Activated gamma-delta T cell treated with Interleukin-2 at 50 U/mL for 16 hours (primary cell): ENCODE results near the gene ST6GALNAC3.
"Not testable (repeated sequence)": the region's sequence is repeated elsewhere in the genome, so short reads cannot be mapped to it uniquely, and the experiment has no call there.

Experiments
- DNase-seq: peaks from one replicate; pipeline ENCODE4 v3.0.0-alpha.2; 2020

The ST6GALNAC3 gene

DNA sequence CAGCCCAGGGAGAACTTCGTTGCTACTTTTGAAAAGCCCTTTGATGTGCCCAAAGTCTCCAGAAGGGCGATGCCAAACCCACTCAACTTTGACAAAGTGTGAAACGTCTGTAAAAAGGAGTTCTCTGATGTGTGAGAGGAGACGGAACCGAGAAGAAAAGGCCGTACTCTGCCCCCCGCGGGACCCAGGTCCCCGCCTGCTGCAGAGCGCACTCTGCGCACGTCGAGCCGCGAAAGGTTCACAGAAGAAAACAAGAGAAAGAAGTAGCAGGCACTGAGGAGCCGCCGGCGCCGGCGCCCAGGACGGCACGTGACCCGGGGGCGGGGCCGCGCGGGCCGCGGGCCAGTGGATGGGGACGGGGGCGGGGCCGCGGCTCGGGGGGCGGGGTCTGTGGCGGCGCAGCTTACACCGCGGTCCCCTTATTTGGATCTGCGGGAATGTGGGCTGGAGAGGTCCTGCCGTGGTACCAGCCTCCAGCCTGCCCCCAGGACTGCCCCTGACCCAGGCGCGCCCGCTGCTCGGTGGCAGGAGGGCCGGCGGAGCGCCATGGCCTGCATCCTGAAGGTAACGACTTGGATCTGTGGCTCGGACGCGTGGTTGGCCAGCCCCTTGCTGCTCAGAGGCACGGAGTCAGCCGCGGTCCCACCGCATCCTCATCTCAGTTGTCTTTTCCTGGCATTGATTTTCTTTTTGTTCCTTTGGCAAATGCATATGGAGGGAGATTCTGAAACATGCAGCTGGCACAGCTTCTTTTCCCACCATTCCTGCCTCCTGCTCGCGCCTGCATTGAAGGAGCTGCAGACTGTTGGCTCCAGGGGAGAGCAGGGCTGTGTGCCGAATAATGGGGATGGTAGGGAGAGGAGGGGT lies at the start of gene ST6GALNAC3:
Gene ST6GALNAC3 (plus strand): TSS at position 426 of the 867 bp plus-strand sequence.
- peak; percentile 63 for DNase-seq

- no peak for DNase-seq
These were observed 47.2 kb upstream of the ST6GALNAC3 start for GRCh38 chr1:76027341-76027740.

DNA sequence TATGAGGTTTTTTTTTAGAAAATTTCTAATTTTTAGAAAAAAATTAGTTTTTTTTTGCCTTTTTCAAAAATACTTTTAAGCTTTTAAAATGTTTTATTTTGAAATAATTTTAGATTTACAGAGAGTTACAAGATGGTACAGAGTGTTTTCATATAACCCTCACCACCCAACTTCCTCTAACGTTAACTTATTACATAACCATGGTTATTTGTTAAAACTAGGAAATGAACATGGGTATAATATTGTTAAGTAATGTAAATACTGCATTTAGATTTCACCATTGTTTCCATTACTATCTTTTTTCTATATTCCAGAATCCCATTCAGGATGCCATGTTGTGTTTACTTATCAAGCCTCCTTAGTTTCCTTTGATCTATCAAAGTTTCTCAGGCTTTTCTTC lies 45.2 kb upstream of the ST6GALNAC3 start:
- no peak for DNase-seq

DNA sequence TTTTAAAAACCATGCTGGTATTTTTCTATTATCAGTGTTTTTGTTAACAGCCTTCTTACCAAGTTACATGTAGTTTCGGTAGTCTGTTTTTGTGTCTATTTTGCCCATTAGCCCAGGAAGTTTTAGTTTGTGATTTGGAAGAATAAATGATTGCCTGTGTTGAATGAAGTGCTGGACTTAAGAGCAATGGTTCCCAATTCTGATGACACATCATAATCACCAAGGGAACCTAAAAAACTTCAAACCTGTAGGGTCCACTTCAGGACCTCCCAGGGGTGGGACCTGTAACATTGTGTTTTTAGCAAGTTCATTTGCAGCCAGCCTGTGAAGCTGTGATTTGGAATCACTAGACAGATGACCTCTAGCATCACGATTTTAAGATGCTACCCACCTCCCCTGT lies 43.0 kb upstream of the ST6GALNAC3 start:
- DNase-seq, result no peak

DNA sequence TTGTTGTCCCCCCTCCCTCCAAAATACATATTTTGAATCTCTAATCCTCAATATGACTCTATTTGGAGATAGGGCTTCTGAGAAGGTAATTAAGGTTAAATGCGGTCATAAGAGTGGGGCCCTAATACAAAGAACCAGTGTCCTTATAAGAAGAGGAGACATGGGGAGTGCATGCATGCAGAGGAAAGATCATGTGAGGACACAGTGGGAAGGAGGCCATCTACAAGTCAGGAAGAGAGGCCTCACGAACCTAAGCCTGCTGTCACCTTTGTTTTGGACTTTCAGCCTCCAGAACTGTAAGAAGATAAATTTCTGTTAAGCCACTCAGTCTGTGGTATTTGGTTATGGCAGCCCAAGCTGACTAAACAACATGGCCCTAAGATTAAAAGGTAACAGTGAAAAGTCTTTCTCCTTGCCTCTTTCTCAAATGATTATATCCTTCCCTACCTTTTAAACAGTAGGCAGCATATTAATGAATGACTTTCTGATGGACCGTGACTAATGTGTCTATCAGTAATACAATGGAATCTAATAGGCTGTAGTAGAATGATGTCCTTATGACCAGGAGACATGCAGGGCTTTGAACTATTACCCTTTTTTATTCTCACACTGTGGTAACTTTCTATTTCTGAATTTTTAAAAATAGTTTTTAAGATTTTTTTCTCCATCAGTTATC lies 40.6 kb upstream of the ST6GALNAC3 start:
- DNase-seq, result no peak

DNA sequence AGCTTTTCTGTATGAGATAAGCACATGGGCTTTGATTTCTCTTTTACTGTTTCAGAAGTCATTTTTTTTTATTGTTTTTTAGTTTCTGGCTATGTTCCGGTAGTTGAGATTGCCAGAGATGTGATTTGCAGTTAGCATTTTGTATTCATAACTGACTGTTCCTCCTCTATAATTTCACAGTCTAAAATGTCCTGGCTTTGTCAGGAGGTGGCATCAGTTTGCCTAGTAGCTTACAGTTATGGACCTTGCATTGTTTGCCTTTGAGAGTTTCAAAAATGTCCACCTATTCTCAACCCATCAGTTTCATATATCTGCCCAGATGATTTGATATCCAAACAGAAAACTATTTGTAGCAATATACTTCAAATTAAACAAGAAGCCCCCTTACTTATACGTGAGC lies 39.5 kb upstream of the ST6GALNAC3 start:
- DNase-seq, result no peak

- no peak for DNase-seq
These were observed 37.2 kb upstream of the ST6GALNAC3 start for GRCh38 chr1:76037324-76037723.

- no peak for DNase-seq
These were observed 36.1 kb upstream of the ST6GALNAC3 start for GRCh38 chr1:76038287-76039004.

DNA sequence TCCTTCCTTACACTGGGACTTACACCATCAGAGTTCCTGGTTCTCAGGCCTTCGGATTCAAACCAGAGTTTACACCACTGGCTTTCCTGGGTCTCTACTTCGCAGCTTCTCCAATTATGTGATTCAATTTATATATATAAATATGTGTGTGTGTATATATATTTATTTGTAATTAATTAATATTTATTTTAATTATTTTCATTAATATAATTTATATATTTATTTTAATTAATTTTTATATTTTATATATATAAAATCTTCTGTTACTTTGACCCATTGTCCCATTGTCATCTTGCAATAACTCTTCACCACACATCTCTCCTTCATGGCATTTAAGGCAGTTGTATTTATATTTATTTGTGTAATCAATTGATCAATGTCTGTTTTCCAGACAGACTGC lies 28.4 kb upstream of the ST6GALNAC3 start:
- DNase-seq, result no peak

GRCh38 chr1:76048219-76048618 lies 26.3 kb upstream of the ST6GALNAC3 start:
- no peak for DNase-seq

DNA sequence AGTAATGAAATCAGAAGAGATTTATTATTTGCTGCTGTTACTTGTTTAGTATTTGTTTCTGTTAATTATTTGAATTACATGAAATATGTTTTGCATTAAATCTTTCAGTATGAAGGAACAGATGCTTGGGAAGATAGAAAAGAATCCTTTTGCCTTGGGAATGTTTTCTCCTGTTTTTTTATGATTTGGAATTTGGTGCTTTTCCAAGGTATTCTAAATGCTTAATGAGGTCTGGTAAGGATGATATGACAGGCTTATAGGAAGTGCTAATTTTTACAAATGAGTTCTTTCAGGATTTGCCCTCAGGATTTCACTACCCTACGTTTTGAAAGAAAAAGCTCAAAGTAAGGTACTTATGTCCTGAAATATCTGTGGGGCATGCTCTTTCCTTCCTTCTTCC lies 25.6 kb upstream of the ST6GALNAC3 start:
- no peak for DNase-seq

GRCh38 chr1:76049498-76049897 lies 25.0 kb upstream of the ST6GALNAC3 start:
- no peak for DNase-seq

GRCh38 chr1:76050073-76050472 lies 24.5 kb upstream of the ST6GALNAC3 start:
- DNase-seq, result not testable (repeated sequence)

DNA sequence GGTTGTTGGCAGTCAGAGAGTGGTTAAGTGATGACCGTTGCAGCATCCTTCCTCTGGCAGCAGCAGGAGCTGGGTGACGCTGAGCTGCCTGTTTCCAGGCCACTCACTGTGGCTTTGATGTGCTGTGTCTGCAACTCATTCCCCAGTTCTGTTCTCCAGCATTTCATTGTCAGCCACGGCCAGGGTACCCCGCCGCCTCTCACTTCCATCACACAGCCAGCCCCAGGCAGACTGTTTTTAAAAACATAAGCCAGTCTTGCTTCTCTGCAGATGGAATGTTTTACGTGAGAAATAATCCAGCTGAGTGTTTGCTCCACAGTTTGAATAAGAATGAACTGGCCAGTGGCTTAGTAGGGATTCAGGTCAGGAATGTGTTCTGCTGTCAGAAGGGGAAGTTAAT lies 21.5 kb upstream of the ST6GALNAC3 start:
- DNase-seq, result no peak

- DNase-seq, result no peak
These were observed 20.2 kb upstream of the ST6GALNAC3 start for GRCh38 chr1:76054359-76054758.

GRCh38 chr1:76055987-76056386 lies 18.6 kb upstream of the ST6GALNAC3 start:
- DNase-seq, result no peak

DNA sequence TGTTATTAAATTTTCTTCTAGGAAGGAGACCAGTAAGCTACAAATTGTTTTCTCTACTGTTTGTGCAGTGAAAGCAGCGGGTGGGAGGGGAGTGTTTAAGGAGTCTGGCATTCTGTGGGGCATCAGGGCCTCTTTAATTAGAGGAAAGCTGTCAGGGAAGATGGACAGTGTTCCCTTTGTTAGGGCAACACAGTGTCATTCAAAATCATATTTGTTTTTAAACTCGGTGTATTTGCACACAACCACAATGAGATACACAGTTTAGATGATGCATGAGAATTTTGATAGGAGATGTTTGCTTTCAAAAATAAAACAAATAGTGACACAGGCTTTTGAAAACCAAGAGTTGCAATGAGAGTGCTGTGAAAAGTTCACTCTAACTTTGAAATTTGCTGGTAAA lies 15.1 kb upstream of the ST6GALNAC3 start:
- no peak for DNase-seq

DNA sequence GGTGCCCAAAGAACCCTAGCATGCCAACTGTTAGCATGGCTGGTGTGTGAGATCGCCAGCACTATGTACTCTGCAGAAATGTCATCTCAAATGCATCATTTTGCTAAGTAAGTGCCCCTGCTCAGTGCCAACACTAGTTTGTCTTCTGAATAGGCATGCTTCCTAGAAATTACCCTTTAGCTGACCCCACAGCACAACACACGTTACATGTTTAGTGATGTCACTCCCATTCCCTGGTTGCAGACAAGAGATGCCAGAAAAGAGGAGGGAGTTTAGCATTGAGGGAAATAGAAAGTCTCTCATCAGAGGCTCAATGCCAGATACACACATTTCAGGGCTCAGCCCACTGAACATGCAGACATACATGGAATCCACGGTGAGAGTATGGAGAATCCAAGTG lies 9.3 kb upstream of the ST6GALNAC3 start:
- DNase-seq, result no peak

DNA sequence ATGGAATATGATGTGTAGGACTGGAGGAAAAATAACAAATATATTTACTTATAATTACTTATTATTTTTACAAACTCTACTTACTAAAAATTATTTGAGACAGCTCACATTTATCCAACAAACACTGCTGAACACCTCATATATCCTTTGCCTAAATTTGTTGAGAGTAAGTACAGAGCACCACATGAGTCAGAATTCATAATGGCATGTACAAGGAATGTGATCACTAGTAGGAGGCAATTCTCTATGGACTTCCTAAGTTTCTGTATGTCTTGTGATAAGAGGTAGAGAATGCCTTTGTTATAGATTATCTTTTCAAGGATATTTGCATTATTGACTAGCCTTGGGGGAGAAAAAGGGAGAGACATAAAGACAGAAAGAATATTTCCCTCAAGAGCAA lies 8.2 kb upstream of the ST6GALNAC3 start:
- no peak for DNase-seq

GRCh38 chr1:76068542-76068941 lies 6.0 kb upstream of the ST6GALNAC3 start:
- no peak for DNase-seq

DNA sequence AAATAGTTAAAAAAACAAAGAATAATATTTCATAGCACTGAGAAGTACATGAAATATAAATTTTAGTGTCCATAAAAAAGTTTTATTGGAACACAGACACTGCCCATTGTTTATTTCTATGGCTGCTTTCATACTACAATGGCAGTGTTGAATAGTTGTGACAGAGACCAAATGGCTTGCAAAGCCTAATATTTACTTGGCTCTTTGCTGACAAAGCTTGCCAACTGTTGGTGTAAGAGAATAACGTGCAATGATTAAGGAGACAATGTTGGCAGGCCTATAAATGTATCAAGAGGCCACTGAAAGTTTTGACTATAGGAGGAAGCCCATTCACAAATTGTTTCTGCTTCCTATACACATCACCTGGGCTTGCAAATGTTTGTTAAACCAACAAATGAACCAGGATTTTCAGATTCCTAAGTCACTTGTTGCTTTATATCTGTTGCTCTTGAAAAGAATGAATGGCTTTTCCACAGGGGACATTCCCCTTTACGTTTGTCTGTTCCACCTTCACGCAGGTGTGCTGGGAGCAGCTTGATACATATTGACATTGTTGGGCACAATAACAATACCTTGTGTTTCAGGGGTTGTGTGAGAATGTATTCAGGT lies 5.5 kb upstream of the ST6GALNAC3 start:
- DNase-seq, result no peak

GRCh38 chr1:76070538-76070937 lies 4.0 kb upstream of the ST6GALNAC3 start:
- no peak for DNase-seq

DNA sequence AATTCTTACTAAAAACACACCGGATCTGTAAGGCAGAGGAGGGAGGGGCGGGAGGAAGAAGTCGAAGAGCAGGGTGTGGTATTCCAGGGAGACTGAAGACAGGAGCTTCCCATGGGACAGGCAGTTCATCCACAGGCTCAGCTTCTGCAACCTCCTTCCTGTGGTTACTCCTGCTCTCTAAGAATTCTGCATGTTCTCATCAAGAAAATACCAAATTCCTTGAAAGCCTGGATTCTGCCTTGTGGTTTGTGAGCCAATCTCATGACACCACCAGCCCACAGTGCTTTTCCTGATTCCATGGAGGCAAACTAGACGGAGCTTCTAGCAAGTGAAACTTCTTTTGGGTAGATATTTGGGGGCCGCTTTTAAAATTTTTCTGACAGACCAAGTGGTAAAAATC lies 1.1 kb upstream of the ST6GALNAC3 start:
- DNase-seq, result no peak

- DNase-seq, result no peak
These were observed 593 bp downstream of the ST6GALNAC3 start for GRCh38 chr1:76075188-76075489.
